DMS114 treated with DMSO at 0.1 percent for 48 hours (cell line): Measurements from ENCODE around the gene TUB.

Experiments used
- DNase-seq: peaks from one replicate; lab custom pipeline; 2025; ENCODE audit not compliant: unreplicated experiment; lab: John Stamatoyannopoulos, UW

The TUB gene

DNA sequence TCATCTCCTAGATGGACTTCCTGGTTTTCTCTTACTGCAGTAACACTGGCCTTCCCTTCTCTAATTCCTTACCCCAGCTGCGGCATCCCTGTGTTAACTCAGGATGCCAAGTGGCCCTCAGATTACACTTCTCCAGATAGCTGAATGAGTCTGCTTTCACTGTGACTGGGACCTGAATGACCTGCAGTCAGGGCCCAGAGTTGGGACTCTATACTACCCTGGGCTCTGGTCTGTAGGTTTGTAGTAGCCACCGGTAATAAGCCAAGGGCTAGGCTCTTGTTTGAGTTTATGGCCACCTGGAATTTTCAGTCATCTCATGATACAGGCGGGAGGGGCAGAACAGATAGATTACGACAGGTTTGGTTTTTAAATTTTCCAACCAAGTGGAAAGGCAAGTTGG is 24.1 kb downstream of the TUB start:
- no peak for DNase-seq

DNA sequence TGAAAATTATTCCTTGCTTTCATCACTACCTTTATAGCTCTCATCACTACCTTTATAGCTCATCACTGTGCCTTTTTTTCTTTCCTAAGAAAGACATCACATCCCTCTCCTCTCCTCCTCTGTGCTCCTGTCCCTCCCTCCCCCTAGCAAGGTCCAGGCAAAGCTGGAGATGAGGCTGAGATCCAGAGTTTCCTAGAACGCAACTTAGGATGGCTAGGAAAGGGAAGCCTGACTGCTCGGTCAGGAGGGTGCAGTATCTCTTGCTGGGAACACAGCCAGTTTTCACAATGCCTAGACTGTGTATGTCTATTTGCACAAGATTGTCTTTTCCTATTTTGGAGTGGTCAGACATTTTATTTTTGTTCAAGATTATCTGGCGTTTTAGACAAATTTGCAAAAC is 24.7 kb downstream of the TUB start:
- no peak for DNase-seq

- no peak for DNase-seq
Observed at GRCh38 chr11:8106679-8107078, 25.7 kb downstream of the TUB start.

DNA sequence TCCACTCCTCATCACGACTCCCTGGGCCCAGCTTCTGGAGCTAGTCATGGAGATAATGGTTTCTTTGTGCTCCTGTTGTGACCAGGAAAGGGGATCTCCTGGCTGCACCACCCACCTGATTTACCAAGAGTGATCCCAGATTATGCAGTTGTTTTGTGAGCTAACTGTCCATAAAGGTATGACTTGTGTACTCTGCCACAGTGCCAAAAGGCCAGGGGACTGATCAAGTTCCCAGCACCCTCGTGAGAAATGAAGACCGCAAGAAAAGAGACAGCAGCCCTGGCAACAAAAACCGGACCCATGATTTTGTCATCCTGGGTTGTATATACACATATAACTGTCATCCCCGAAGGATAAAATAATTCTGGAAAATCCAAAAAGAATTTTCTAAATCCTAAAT is 26.6 kb downstream of the TUB start:
- DNase-seq = no peak

GRCh38 chr11:8108421-8108820 is 27.4 kb downstream of the TUB start:
- DNase-seq = no peak

DNA sequence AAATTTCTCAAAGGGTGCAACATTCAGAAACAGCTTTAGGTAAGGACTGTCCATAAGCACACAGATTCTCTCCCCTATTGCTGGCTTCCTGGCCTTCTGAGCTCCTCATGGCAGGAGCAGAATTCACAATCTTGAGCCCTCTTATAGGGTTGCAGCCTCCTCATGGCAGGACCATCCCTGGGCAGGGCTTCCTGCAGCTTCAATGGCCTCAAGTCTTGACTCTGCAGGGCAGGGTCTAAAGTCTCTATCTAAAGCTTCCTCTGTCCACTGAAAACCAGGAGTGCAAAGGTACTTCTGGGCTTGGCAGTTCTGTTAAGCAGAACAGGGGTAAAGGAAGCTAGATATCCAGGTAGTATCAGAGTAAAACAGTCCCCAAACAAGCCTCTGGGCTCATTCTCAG is 28.7 kb downstream of the TUB start:
- DNase-seq = no peak

GRCh38 chr11:8110396-8110795 is 29.4 kb downstream of the TUB start:
- DNase-seq = no peak

- DNase-seq = no peak
Observed at GRCh38 chr11:8111636-8112035, 30.6 kb downstream of the TUB start.

DNA sequence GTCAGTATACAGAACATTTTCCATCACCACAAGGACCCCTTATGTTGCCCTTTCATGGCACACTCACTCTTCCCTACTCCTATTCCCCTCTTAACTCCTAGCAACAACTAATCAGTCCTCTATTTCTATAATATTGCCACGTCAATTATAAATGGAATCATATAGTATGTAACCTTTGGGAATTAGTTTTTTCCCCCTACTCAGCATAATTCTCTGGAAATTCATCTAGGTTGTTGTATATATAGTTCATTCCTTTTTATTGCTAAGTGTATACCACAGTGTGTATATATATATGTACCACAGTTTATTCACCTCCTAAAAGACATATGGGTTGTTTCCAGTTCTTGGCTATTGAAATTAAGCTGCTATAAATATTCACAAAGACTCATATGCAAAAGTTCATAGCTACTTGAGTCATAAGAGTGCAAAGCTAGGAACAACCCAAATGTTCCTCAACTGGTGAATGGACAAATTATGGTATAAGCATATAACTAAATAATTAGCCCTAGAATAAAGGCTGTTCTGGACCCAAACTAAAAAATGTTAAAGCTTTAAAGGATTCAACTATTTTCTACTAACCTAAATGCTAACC is 41.3 kb downstream of the TUB start:
- no peak for DNase-seq

DNA sequence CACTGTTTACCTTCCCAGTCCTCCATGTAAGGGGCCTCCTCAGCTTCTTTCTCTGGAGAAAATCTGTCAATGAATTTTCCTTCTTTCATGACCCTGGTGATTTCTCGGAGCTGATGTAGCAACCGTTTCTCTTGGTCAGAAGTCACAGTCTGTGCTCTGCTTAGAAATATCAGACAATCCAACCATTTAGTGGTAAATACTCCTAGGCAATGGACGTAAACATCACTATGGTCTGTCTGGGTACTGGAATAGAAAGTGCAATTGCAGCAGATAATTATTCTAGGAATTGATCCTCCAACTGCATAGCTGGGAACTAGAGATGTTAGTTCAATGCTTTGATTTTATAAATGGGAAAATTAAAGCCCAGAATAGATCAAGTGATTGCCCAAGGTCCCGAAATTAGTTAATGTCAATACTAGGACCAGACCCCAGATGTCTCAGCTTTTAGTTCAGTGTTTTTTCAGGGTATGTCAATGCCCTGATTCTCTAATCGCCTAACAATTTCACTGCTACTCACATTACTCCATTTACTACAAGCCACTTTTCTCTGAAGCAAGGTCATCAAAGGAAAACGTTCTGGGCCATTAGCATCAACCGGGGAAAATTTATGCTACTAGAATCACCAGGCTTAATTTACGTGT is 45.8 kb downstream of the TUB start:
- no peak for DNase-seq

DNA sequence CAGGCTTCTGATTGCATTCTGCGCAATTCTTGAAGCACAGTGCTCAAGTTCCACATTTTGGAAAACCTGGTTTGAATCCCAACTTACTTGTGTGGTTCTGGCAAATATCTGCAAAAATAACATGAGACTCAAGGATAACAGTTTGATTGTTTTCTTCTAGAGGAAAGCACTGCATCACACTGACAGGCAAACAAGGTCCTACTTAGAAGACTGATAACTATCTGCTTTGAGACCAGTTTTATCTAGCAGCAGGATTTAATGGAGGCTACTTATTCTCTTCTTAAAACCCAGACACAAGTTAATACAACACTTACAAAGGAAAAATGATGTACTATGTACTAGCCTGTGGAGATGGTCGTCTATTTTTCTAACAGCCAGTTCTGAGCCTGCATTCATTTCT is 46.4 kb downstream of the TUB start:
- DNase-seq = no peak

GRCh38 chr11:8138526-8138925 is 57.5 kb downstream of the TUB start:
- no peak for DNase-seq

DNA sequence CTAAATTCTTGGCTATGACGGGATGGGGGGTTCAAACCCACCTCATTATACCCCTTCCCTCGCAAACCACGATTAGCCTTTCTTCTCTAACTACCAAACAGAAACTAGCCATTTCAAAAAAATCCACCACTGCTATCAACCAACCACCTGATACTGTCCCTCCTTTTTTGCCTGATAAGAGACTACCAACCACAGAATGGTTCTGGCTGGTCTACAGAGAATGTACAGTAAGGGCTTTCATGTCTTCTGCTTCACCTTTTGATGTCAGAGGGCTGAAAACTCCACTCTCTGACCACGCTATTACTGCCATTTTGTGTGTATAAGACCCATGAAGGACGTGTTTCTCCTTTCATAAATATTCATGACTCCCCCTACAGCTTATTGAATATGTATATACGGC is 68.7 kb downstream of the TUB start:
- DNase-seq = no peak
